GM12874 (cell line): ENCODE results near the gene SYT5.
A peak's percentile ranks its signal among the peaks of the same experiment; 100 is the strongest.

Experiments used
- CTCF ChIP-seq: IDR thresholded peaks from 2 replicates; pipeline ENCODE4 v1.5.1; 2011; ENCODE audit warnings: low read depth, mild to moderate bottlenecking, control low read depth, low read length, moderate library complexity; ENCODE audit not compliant: insufficient read depth

SYT5 gene

GRCh38 chr19:55137915-55138314 lies 42.2 kb downstream of the SYT5 start:
- no peak for TF ChIP-seq CTCF

DNA sequence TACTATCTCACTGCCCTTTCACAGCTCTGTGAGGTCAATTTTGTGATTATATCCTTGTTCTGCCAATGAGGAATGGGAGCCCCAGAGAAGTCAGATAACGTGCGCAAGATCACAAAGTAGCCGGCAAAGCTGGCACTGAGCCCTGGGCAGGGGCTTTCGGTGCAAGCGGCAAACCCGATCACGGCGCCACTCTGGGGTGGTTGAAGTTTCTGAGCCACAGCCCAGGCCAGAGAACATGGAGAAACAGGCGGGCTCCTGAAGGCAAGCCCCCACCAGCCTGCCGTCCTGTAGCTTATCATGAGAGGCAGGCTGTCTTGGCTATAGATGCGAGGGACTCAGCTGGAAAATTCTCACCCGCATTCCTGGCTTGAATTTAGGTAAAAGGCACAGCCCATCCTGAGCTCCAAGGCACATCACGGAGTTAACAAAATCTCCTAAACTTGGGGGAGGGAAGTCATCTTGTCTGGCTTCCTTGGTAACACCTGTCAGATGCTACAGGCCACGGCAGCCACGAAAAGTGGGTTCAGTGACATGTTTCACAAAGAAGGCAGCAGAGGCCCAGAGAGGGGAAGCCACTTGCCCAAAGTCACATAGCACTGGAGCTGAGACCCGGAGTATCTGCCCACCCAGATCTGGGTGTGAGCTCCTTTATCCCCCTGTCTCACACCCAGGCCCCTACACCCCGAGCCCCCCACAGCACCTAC lies 43.5 kb downstream of the SYT5 start:
- TF ChIP-seq CTCF: no peak

- TF ChIP-seq CTCF: no peak
Measured at GRCh38 chr19:55134736-55135135, 45.4 kb downstream of the SYT5 start.

GRCh38 chr19:55133639-55134444 lies 46.2 kb downstream of the SYT5 start:
- TF ChIP-seq CTCF: no peak

GRCh38 chr19:55132453-55133129 lies 47.5 kb downstream of the SYT5 start:
- TF ChIP-seq CTCF: peak; percentile 39; the same call in 1 of the 2 replicates

DNA sequence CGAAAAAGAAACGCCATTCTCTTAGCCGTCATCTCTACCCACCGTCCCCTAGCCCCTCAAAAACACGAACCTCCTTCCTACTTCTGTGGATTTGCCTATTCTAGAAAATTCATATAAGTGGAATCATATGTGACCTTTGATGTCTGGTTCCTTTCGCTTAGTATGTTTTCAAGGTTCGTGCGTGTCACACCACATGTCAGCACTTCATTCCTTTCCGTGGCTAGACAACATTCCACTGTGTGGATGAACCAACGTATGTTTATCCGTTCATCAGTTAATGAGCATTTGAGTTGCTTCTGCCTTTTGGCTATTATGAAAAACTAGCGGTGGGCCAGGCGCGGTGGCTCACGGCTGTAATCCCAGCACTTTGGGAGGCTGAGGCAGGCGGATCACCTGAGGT lies 48.7 kb downstream of the SYT5 start:
- no peak for TF ChIP-seq CTCF
